ENCODE results near the gene CRACR2A. TPM values are rescaled to one million over a fixed set of nuclear protein-coding genes. Genes with fewer than 3 reads are reported as not detected.
A peak's percentile ranks its signal among the peaks of the same experiment; 100 is the strongest.

CRACR2A gene
- total and polyA plus RNA-seq, 2 of the 8 experiments (the other 6 are each of a cell fraction or from before 2014, with no cell fraction given), result 0.85 to 3.2 TPM

DNA sequence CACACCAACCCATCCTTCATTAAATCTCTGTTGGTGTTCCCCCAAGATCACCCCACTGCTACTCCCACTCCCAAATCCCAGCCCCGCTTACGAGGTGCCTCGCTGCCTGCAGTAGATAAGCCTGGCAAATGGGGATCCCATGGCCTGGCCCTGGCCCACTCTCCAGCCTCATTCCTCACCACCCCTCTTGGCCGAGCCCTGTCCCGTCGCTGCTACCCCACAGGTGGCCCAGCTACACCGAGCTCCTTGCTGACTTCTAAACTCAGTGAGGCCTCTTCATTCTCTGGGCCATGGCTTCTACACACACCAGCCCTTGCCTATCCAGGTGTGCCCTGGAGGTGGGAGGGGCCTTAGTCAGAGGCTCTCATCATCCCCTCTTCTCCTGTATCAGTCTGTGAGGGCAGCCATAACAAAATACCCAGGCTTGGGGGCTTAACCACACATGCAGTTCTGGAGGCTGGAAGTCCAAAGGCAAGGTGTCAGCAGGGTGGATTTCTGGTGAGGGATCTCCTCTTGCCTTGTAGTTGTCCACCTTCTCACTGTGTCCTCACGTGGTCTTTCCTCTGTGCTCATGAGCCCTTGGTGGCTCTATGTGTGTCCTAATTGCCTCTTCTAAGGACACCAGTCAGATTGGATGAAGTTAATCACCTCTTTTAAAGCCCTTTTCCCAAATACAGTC, 169.1 kb downstream of the CRACR2A start:
- no peak for DNase-seq (ENCODE audit: low read depth in 1 of 2, low spot score in 2 of 2)
- TF ChIP-seq RNF2 (IDR thresholded peaks at IDR 0.05; ENCODE audit: borderline replicate concordance, low read depth, low read length, missing control alignments, poor library complexity, severe bottlenecking) (no peak), RFX5 (IDR thresholded peaks at IDR 0.05; ENCODE audit: borderline replicate concordance, low read depth, low read length) (no peak), POU5F1 (IDR thresholded peaks at IDR 0.05; ENCODE audit: low read depth, low read length) (no peak), SP1 (IDR thresholded peaks at IDR 0.05; ENCODE audit: low read depth, low read length) (no peak), YY1 (IDR thresholded peaks at IDR 0.05; ENCODE audit: low read depth, low read length) (no peak), JUND (IDR thresholded peaks at IDR 0.05; ENCODE audit: low read length) (no peak)
- Histone ChIP-seq H3K23me2 (ENCODE audit: low read depth, low read length) (no peaks in the 10 kb centered on the region), H3K4me3 (ENCODE audit: extremely low read depth in 1 of 4, insufficient read depth in 2 of 4, low read depth in 3 of 4, low read length in 4 of 4) (no peak overlapping the region), H3K56ac (replicated peaks; ENCODE audit: insufficient read length, low read depth, low read length) (no peak overlapping the region), H2BK20ac (ENCODE audit: low read length) (no peak overlapping the region), H3K4ac (replicated peaks; ENCODE audit: insufficient read length, low read depth, low read length) (no peak overlapping the region), H3K4me1 (replicated peaks in 1 of 4; ENCODE audit: control insufficient read depth in 3 of 4, insufficient read depth in 4 of 4, low read length in 3 of 4) (peaks cover 2 to 9% (median 3%) of the 10 kb centered on the region in 4 experiments; a peak in 6 of 7 replicates), H2BK15ac (ENCODE audit: low read length) (no peak overlapping the region), H2BK12ac (ENCODE audit: low read depth, low read length) (no peak overlapping the region), H2BK5ac (ENCODE audit: low read depth, low read length) (no peak overlapping the region), H2AK5ac (ENCODE audit: low read depth, low read length) (no peak overlapping the region), H4K20me1 (replicated peaks in 1 of 2; ENCODE audit: control insufficient read depth in 1 of 2, insufficient read depth in 2 of 2, low read length in 2 of 2) (no peaks in the 10 kb centered on the region), H2BK120ac (replicated peaks; ENCODE audit: low read depth, low read length) (no peak overlapping the region), H3K14ac (ENCODE audit: insufficient read length) (no peak overlapping the region), H4K8ac (ENCODE audit: extremely low read depth, insufficient read depth, low read length) (peak overlapping the region; percentile 62; the same call in 1 of the 2 replicates), H2AFZ (ENCODE audit: low read length) (no peak overlapping the region), H3K9ac (replicated peaks in 1 of 4; ENCODE audit: extremely low read depth in 1 of 4, low read depth in 3 of 4, low read length in 3 of 4) (no peak overlapping the region), H4K5ac (ENCODE audit: insufficient read length, low read depth, low read length) (no peak overlapping the region), H3K79me1 (ENCODE audit: low read depth, low read length) (no peaks in the 10 kb centered on the region), H4K91ac (replicated peaks; ENCODE audit: insufficient read length, low read length) (no peak overlapping the region), H3K23ac (ENCODE audit: insufficient read length) (no peak overlapping the region), H3K18ac (ENCODE audit: extremely low read depth, low read length) (no peak overlapping the region), H3K79me2 (ENCODE audit: control insufficient read depth in 1 of 2, insufficient read depth in 2 of 2, low read length in 2 of 2) (no peaks in the 10 kb centered on the region), H3K4me2 (ENCODE audit: insufficient read depth in 1 of 2, low read depth in 2 of 2, low read length in 2 of 2) (no peak overlapping the region), H3K27me3 (replicated peaks in 1 of 4; ENCODE audit: control insufficient read depth in 3 of 4, extremely low read depth in 1 of 4, insufficient read depth in 3 of 4, low read length in 3 of 4) (no peaks in the 10 kb centered on the region), H3K36me3 (ENCODE audit: control insufficient read depth in 2 of 4, insufficient read depth in 4 of 4, low read length in 3 of 4) (no peaks in the 10 kb centered on the region; a peak in 1 of 8 replicates), H3K27ac (ENCODE audit: low read depth, low read length) (no peak overlapping the region), H3K9me3 (ENCODE audit: insufficient read depth in 2 of 2, low read depth in 1 of 2, low read length in 1 of 2) (peaks cover 2 to 6% of the 10 kb centered on the region in 2 experiments; a peak in 2 of 4 replicates)
- no peak for FAIRE-seq
- POLR2A ChIA-PET (ENCODE audit: partially characterized antibody), result no interaction called here
- WGBS, 2 experiments (ENCODE audit: extremely low coverage in 1 of 2, insufficient coverage in 1 of 2, insufficient read length in 1 of 2, insufficient replicate concordance in 2 of 2, low coverage in 1 of 2, low lambda C conversion rate in 2 of 2, missing lambda C conversion rate in 1 of 2), result 89% methylated on average over 8 of the region's 8 CpGs; no CpG with 5 or more reads in 1 of the 2 experiments
- CTCF ChIA-PET (ENCODE audit: partially characterized antibody), result no interaction called here
